ENCODE data around the gene AK1. TPM values are rescaled to one million over a fixed set of nuclear protein-coding genes. Genes with fewer than 3 reads are reported as not detected.
"Not testable (repeated sequence)": the region's sequence is repeated elsewhere in the genome, so short reads cannot be mapped to it uniquely, and the experiment has no call there.

AK1 gene
- total RNA-seq, 1 experiment from 2014 or later: 34.4 TPM

GRCh38 chr9:127883959-127884358, 6.5 kb upstream of the AK1 start (continued):
- no peak for TF ChIP-seq ZNF512 (CRISPR knock-in tag; IDR thresholded peaks at IDR 0.05; ENCODE audit: borderline replicate concordance)
- no peak for TF ChIP-seq ATF6 (CRISPR knock-in tag; IDR thresholded peaks at IDR 0.05)
- TF ChIP-seq NFE2L1 (CRISPR knock-in tag; IDR thresholded peaks at IDR 0.05): no peak

GRCh38 chr9:127881715-127882114, 4.2 kb upstream of the AK1 start:
- H3K27me3 Mint-ChIP-seq (ENCODE audit: low read depth); DNase-seq (ENCODE audit: low spot score); ATAC-seq; H3K27ac Mint-ChIP-seq; H3K4me3 Mint-ChIP-seq; H3K9me3 Mint-ChIP-seq; POLR2A ChIA-PET: not testable (repeated sequence)
- Mint-ChIP-seq H3K36me3 (peaks cover 11% of the 10 kb centered on the region), H3K4me1 (peaks cover 24% of the 10 kb centered on the region)
- CTCF ChIA-PET: interaction anchor here (1.0 to 3.6 kb wide), 3 partner anchors 13 to 57 kb away, joined by 3 to 32 read pairs (median 13); no protein-coding TSS in a partner anchor

- ChIA-PET CTCF (interaction anchor here (3.6 kb wide), 1 partner anchor 11 kb away, joined by 32 read pairs; no protein-coding TSS in a partner anchor), POLR2A (no interaction called here)
- Mint-ChIP-seq H3K27me3 (ENCODE audit: low read depth) (no peaks in the 10 kb centered on the region), H3K27ac (no peak overlapping the region), H3K4me3 (no peak overlapping the region), H3K36me3 (peaks cover 5% of the 10 kb centered on the region; the same call in 1 of the 2 replicates), H3K9me3 (no peaks in the 10 kb centered on the region), H3K4me1 (peaks cover 17% of the 10 kb centered on the region)
- ATAC-seq: no peak
- DNase-seq (ENCODE audit: low spot score): no peak
- TF ChIP-seq IRF1 (CRISPR knock-in tag; IDR thresholded peaks at IDR 0.05) (no peak), ETV6 (CRISPR knock-in tag; IDR thresholded peaks at IDR 0.05) (no peak), ZNF671 (CRISPR knock-in tag; IDR thresholded peaks at IDR 0.05) (no peak), AFF4 (CRISPR knock-in tag; IDR thresholded peaks at IDR 0.05; ENCODE audit: borderline replicate concordance) (no peak), ELF4 (CRISPR knock-in tag; IDR thresholded peaks at IDR 0.05; ENCODE audit: low read depth) (no peak), ZNF317 (CRISPR knock-in tag; IDR thresholded peaks at IDR 0.05; ENCODE audit: borderline replicate concordance, low read depth) (no peak), ZNF281 (CRISPR knock-in tag; IDR thresholded peaks at IDR 0.05) (no peak), ZNF219 (CRISPR knock-in tag; IDR thresholded peaks at IDR 0.05; ENCODE audit: borderline replicate concordance) (no peak), MLX (CRISPR knock-in tag; IDR thresholded peaks at IDR 0.05) (no peak), ZNF121 (CRISPR knock-in tag; IDR thresholded peaks at IDR 0.05) (no peak), E2F4 (CRISPR knock-in tag; IDR thresholded peaks at IDR 0.05; ENCODE audit: borderline replicate concordance, low read depth) (no peak), ZSCAN18 (CRISPR knock-in tag; IDR thresholded peaks at IDR 0.05) (no peak), ZNF416 (CRISPR knock-in tag; IDR thresholded peaks at IDR 0.05) (no peak)
Observed at GRCh38 chr9:127880143-127880542, 2.7 kb upstream of the AK1 start.
